ENCODE measurements around the gene SRP68.

DNA sequence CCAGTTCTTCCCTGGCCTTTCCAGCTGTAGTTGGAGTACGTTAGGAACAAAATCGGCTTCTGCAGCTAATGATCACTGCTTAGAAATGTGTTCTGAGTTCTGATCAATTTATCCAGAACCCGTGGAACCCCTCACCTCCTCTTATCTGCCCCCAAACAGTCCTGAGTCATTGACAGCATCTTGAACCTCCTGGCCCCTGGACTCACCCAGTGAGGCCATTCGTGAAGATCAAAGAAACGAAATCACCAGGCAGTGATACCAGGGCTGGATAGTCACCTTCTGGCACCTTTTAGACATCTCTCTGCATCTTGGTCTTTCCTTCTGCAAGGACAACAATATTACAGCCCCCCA lies 48.3 kb upstream of the SRP68 start:
- TF ChIP-seq, protein P1, sequence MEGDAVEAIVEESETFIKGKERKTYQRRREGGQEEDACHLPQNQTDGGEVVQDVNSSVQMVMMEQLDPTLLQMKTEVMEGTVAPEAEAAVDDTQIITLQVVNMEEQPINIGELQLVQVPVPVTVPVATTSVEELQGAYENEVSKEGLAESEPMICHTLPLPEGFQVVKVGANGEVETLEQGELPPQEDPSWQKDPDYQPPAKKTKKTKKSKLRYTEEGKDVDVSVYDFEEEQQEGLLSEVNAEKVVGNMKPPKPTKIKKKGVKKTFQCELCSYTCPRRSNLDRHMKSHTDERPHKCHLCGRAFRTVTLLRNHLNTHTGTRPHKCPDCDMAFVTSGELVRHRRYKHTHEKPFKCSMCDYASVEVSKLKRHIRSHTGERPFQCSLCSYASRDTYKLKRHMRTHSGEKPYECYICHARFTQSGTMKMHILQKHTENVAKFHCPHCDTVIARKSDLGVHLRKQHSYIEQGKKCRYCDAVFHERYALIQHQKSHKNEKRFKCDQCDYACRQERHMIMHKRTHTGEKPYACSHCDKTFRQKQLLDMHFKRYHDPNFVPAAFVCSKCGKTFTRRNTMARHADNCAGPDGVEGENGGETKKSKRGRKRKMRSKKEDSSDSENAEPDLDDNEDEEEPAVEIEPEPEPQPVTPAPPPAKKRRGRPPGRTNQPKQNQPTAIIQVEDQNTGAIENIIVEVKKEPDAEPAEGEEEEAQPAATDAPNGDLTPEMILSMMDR (IDR thresholded peaks at IDR 0.05; ENCODE audit: control extremely low read depth in 1 of 3, insufficient read depth in 1 of 3, low read depth in 1 of 3, low read length in 3 of 3), result no peak
- TF ChIP-seq, protein P2, sequence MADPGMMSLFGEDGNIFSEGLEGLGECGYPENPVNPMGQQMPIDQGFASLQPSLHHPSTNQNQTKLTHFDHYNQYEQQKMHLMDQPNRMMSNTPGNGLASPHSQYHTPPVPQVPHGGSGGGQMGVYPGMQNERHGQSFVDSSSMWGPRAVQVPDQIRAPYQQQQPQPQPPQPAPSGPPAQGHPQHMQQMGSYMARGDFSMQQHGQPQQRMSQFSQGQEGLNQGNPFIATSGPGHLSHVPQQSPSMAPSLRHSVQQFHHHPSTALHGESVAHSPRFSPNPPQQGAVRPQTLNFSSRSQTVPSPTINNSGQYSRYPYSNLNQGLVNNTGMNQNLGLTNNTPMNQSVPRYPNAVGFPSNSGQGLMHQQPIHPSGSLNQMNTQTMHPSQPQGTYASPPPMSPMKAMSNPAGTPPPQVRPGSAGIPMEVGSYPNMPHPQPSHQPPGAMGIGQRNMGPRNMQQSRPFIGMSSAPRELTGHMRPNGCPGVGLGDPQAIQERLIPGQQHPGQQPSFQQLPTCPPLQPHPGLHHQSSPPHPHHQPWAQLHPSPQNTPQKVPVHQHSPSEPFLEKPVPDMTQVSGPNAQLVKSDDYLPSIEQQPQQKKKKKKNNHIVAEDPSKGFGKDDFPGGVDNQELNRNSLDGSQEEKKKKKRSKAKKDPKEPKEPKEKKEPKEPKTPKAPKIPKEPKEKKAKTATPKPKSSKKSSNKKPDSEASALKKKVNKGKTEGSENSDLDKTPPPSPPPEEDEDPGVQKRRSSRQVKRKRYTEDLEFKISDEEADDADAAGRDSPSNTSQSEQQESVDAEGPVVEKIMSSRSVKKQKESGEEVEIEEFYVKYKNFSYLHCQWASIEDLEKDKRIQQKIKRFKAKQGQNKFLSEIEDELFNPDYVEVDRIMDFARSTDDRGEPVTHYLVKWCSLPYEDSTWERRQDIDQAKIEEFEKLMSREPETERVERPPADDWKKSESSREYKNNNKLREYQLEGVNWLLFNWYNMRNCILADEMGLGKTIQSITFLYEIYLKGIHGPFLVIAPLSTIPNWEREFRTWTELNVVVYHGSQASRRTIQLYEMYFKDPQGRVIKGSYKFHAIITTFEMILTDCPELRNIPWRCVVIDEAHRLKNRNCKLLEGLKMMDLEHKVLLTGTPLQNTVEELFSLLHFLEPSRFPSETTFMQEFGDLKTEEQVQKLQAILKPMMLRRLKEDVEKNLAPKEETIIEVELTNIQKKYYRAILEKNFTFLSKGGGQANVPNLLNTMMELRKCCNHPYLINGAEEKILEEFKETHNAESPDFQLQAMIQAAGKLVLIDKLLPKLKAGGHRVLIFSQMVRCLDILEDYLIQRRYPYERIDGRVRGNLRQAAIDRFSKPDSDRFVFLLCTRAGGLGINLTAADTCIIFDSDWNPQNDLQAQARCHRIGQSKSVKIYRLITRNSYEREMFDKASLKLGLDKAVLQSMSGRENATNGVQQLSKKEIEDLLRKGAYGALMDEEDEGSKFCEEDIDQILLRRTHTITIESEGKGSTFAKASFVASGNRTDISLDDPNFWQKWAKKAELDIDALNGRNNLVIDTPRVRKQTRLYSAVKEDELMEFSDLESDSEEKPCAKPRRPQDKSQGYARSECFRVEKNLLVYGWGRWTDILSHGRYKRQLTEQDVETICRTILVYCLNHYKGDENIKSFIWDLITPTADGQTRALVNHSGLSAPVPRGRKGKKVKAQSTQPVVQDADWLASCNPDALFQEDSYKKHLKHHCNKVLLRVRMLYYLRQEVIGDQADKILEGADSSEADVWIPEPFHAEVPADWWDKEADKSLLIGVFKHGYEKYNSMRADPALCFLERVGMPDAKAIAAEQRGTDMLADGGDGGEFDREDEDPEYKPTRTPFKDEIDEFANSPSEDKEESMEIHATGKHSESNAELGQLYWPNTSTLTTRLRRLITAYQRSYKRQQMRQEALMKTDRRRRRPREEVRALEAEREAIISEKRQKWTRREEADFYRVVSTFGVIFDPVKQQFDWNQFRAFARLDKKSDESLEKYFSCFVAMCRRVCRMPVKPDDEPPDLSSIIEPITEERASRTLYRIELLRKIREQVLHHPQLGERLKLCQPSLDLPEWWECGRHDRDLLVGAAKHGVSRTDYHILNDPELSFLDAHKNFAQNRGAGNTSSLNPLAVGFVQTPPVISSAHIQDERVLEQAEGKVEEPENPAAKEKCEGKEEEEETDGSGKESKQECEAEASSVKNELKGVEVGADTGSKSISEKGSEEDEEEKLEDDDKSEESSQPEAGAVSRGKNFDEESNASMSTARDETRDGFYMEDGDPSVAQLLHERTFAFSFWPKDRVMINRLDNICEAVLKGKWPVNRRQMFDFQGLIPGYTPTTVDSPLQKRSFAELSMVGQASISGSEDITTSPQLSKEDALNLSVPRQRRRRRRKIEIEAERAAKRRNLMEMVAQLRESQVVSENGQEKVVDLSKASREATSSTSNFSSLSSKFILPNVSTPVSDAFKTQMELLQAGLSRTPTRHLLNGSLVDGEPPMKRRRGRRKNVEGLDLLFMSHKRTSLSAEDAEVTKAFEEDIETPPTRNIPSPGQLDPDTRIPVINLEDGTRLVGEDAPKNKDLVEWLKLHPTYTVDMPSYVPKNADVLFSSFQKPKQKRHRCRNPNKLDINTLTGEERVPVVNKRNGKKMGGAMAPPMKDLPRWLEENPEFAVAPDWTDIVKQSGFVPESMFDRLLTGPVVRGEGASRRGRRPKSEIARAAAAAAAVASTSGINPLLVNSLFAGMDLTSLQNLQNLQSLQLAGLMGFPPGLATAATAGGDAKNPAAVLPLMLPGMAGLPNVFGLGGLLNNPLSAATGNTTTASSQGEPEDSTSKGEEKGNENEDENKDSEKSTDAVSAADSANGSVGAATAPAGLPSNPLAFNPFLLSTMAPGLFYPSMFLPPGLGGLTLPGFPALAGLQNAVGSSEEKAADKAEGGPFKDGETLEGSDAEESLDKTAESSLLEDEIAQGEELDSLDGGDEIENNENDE (IDR thresholded peaks at IDR 0.05; ENCODE audit: insufficient replicate concordance, low read length), result no peak
- no peak for TF ChIP-seq ZNF274 (IDR thresholded peaks at IDR 0.05; ENCODE audit: borderline replicate concordance, extremely low read depth, low read length)
- no peak for TF ChIP-seq BRCA1 (IDR thresholded peaks at IDR 0.05; ENCODE audit: low read depth, low read length)
- TF ChIP-seq, protein P3, sequence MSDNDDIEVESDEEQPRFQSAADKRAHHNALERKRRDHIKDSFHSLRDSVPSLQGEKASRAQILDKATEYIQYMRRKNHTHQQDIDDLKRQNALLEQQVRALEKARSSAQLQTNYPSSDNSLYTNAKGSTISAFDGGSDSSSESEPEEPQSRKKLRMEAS (IDR thresholded peaks at IDR 0.05), result no peak
- no peak for TF ChIP-seq POU5F1 (IDR thresholded peaks at IDR 0.05; ENCODE audit: low read depth, low read length)
- no peak for TF ChIP-seq NANOG (IDR thresholded peaks at IDR 0.05; ENCODE audit: insufficient read depth, low read depth, low read length, poor library complexity, severe bottlenecking)
- TF ChIP-seq SP1 (IDR thresholded peaks at IDR 0.05; ENCODE audit: low read depth, low read length), result no peak
- no peak for TF ChIP-seq POLR2A (IDR thresholded peaks at IDR 0.05; ENCODE audit: control extremely low read depth in 1 of 2, low read depth in 2 of 2, low read length in 2 of 2)
- no peak for TF ChIP-seq EP300 (IDR thresholded peaks at IDR 0.05; ENCODE audit: borderline replicate concordance in 1 of 2, low read depth in 2 of 2, low read length in 2 of 2)
- no peak for TF ChIP-seq GTF2F1 (IDR thresholded peaks at IDR 0.05; ENCODE audit: borderline replicate concordance, low read depth, low read length)

Data from H1 (cell line).